ENCODE data around the gene POLE3. TPM values are rescaled to one million over a fixed set of nuclear protein-coding genes. Genes with fewer than 3 reads are reported as not detected.
A peak's percentile ranks its signal among the peaks of the same experiment; 100 is the strongest.

POLE3 gene
- total and polyA plus RNA-seq, 9 of the 15 experiments (the other 6 are each of a cell fraction or from before 2014, with no cell fraction given), result 52.6 to 179 (median 110) TPM

DNA sequence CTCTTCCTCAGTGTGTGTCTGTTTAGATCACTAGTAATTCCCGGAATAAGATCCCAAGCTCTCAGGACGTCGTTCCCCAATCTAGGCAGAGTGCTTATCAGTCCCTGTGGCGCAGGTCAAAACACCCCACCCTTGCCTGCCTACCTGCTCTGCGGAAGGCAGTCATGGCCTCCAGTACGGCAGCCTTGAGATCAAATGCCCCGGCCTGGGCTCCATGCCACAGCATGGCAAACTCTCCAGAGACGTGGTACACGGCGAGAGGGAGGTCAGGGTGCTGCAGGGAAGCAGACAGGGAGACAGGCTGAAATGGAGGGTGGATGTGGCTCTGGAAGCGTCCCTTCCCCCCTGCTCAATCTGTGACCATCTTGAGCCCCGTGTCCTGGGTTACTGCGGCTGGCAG, 21.6 kb downstream of the POLE3 start:
- Histone ChIP-seq H3K4me1 (replicated peaks in 1 of 2; ENCODE audit: control insufficient read depth in 2 of 2, insufficient read depth in 2 of 2, low read length in 2 of 2) (peaks cover 2 to 8% of the 10 kb centered on the region in 2 experiments; a peak in 3 of 5 replicates), H3K36me3 (ENCODE audit: control insufficient read depth, insufficient read depth, low read length) (peaks cover 36% of the 10 kb centered on the region; the same call in 2 of the 3 replicates), H3K9me1 (ENCODE audit: control insufficient read depth, insufficient read depth, low read length) (no peaks in the 10 kb centered on the region), H2AFZ (ENCODE audit: low read depth, low read length) (no peak overlapping the region), H3K27ac (ENCODE audit: extremely low read depth, low read depth, low read length) (no peak overlapping the region), H4K20me1 (replicated peaks; ENCODE audit: control insufficient read depth, insufficient read depth, low read length) (no peaks in the 10 kb centered on the region), H3K79me2 (ENCODE audit: control insufficient read depth, insufficient read depth, low read length) (no peaks in the 10 kb centered on the region), H3K4me3 (no peak overlapping the region), H3K27me3 (ENCODE audit: control insufficient read depth in 2 of 2, insufficient read depth in 2 of 2, low read length in 2 of 2) (no peaks in the 10 kb centered on the region), H3K9me3 (replicated peaks; ENCODE audit: control insufficient read depth, insufficient read depth, low read depth, low read length) (no peaks in the 10 kb centered on the region), H3K4me2 (ENCODE audit: insufficient read depth, low read length) (no peak overlapping the region), H3K9ac (ENCODE audit: insufficient read depth in 1 of 2, low read depth in 2 of 2, low read length in 2 of 2) (peak overlapping the region in 1 of 2 experiments; percentile 68; a peak in 2 of 4 replicates)
- TF ChIP-seq GABPB1 (CRISPR knock-in tag; IDR thresholded peaks at IDR 0.05) (no peak), MCM5 (IDR thresholded peaks at IDR 0.05; ENCODE audit: low read depth) (no peak), MCM2 (IDR thresholded peaks at IDR 0.05; ENCODE audit: low read depth) (no peak), XRCC5 (IDR thresholded peaks at IDR 0.05; ENCODE audit: low read depth, low read length) (no peak)
- TF ChIP-seq, protein P1, sequence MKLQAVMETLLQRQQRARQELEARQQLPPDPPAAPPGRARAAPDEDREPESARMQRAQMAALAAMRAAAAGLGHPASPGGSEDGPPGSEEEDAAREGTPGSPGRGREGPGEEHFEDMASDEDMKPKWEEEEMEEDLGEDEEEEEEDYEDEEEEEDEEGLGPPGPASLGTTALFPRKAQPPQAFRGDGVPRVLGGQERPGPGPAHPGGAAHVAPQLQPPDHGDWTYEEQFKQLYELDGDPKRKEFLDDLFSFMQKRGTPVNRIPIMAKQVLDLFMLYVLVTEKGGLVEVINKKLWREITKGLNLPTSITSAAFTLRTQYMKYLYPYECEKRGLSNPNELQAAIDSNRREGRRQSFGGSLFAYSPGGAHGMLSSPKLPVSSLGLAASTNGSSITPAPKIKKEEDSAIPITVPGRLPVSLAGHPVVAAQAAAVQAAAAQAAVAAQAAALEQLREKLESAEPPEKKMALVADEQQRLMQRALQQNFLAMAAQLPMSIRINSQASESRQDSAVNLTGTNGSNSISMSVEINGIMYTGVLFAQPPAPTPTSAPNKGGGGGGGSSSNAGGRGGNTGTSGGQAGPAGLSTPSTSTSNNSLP (IDR thresholded peaks at IDR 0.05; ENCODE audit: borderline replicate concordance, low read depth, low read length), result no peak
- TF ChIP-seq, protein P2, sequence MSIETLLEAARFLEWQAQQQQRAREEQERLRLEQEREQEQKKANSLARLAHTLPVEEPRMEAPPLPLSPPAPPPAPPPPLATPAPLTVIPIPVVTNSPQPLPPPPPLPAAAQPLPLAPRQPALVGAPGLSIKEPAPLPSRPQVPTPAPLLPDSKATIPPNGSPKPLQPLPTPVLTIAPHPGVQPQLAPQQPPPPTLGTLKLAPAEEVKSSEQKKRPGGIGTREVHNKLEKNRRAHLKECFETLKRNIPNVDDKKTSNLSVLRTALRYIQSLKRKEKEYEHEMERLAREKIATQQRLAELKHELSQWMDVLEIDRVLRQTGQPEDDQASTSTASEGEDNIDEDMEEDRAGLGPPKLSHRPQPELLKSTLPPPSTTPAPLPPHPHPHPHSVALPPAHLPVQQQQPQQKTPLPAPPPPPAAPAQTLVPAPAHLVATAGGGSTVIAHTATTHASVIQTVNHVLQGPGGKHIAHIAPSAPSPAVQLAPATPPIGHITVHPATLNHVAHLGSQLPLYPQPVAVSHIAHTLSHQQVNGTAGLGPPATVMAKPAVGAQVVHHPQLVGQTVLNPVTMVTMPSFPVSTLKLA (conservative IDR thresholded peaks at IDR 0.05), result no peak
- ChIA-PET CTCF (ENCODE audit: low intra/inter-chr PET ratio) (no interaction called here), POLR2A (interaction anchor here (0.6 kb wide), 1 partner anchor 94 kb away, joined by 3 read pairs; no protein-coding TSS in a partner anchor)
- WGBS (ENCODE audit: insufficient coverage, low coverage, missing lambda C conversion rate), result 69% methylated on average over 12 of the region's 13 CpGs
- intact Hi-C loops (cut with micrococcal nuclease) (no loop called here), in situ Hi-C loops (cut with MboI) (no loop called here)
- BruUV-seq (replicated peaks), result no TSS peak
- DNase-seq (ENCODE audit: extremely low read depth in 1 of 4, low spot score in 3 of 4) (no peak), FAIRE-seq (no peak), ATAC-seq (no peak)
